GM18517 (cell line): Measurements from ENCODE around the gene RCAN2.

Experiments
- ATAC-seq: cut with Tn5 transposase; IDR thresholded peaks from one replicate; pipeline ENCODE4 v1.9.1; 2021; ENCODE audit warnings: mild to moderate bottlenecking, moderate library complexity; ENCODE audit not compliant: unreplicated experiment

RCAN2 gene

DNA sequence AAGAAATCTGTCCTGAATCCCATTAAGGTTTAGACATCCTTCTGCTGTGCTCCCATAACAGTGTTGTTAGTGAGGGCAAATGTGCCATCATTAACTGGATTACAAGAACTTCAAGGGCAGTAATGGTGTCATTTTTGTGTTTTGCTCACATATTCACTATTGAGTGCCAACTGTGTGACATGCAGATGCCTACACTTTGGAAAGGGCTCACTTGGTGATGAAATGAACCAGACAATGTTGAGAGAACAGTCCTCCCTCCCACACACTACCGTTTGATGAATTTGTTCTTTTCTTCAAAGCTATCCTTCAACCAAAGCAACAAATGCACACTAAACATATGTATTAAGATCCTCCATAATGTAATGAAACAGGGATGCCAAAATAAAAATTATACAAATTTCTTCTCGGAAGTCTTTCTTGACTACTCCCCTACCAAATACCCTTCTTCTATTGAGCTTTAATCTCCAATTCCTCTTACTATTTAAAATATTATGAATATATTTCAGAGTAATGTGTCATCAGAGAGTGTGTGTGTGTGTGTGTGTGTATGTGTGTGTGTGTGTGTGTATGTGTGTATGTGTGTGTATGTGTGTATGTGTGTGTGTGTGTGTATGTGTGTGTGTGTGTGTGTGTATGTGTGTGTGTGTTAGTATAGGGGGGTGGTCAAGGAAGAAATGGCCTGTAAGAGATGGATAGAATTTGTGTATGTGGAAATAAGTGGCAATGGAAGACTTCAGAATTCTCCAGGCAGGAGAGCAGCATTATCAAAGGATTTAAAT is 228.1 kb downstream of the RCAN2 start:
- no peak for ATAC-seq

GRCh38 chr6:46258249-46258648 is 233.0 kb downstream of the RCAN2 start:
- no peak for ATAC-seq

- ATAC-seq, result no peak
Observed at GRCh38 chr6:46255528-46255927, 235.7 kb downstream of the RCAN2 start.

DNA sequence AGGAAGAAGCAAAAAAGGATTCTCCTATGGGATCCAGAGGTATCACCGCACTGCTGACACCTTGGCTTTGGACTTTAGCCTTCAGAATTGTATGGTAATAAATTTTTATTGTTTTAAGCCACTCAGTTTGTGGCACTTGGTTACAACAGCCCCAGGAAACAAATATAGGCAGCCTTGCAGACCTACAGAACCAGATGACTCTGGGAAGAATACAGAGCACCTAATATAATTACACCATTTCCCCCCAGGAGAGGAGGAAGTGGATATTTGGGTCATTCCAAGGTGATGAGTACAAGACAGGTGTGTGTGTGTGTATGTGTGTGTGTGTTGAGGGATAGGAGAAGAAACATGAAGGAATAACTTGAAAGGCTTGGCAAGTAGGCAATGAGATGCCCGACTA is 236.3 kb downstream of the RCAN2 start:
- ATAC-seq, result no peak

DNA sequence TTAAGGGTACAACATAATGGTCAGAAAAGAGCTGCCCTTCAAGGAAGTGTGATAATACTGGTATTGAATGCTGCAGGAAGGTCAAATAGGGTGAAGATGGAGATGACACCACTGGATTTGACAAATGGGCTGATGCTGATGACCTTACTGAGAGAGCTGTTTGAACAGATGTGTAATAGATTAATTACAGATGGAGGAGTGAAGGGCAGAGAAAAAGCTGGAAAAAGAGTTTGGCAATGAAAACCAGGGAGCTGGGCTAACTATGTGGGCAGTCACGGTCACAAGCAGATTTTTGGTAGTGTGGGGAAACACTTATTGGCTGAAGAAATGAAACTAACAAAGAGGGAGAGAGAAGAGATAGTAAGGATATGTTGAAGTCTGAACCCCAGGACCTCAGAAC is 236.9 kb downstream of the RCAN2 start:
- ATAC-seq, result no peak

DNA sequence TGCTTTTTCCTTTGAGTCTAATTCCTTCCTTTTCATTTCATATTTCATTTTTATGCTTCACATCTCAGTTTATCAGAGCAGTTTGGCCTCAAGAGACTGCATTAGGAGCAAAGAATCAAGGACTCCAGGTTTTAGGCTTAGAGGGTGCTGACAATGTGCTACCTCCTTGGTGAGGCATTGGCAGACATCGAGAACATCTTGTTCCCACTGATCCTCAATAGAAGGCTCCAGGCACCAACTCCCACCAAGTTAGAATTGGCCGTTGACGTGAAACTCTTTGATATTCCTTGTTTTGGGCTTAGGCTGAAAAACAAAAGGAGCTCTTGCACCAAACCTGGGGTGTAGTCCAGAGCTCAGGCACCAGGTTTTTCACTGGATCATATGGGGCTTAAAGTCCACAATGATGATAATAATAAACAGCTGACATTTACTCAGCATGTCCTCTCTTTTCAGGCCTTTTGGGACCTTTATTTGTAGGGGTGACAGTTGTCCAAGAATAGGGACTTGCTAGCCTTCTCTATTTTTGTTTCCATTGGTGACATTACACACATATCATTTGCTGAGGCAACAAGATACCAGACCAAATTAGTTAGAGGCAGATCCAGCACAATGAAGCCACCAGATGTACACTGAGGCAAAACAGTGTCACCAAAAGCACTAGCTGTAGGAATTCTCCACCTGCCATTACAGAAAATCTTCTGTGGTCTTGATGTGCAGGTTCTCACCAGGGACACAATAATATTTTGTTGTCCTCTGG is 239.5 kb downstream of the RCAN2 start:
- ATAC-seq, result no peak

GRCh38 chr6:46248143-46248542 is 243.1 kb downstream of the RCAN2 start:
- no peak for ATAC-seq

DNA sequence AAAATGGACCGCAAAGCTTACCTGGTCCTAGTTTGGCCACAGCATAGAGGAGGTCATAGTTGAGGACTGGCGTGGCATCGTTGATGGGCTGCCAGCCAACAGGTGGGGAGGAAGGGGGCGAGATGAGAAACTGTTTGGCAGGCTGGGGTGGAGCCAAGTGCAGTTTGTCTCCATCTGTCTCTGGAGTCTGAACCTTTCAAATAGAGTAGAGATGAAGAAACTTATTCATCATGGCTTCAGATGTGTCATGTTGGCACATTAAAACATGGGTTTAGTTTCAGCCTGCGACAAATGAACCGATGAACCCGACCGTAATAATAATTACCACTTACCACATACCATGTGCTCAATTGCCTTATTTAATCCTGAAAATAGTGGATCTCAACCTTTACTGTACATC is 244.5 kb downstream of the RCAN2 start:
- ATAC-seq, result no peak

DNA sequence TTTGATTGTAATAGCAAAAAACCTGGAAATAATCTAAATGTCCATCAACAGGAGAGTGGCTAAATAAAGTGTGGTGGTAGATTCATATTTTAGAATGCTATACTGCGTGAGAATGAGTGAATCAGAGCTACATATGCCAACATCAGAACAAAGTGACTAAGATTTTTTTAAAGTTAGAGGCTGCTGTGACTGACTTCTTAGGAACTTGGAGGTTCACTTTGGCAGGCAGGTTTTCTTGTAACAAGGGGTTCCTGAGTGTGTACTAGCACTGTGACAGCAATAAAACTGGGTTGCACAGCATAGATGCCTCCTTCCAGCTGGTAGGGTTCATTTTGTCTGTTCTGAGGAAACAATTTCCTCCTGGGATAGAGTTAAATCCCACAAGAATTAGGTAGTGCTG is 245.2 kb downstream of the RCAN2 start:
- no peak for ATAC-seq

DNA sequence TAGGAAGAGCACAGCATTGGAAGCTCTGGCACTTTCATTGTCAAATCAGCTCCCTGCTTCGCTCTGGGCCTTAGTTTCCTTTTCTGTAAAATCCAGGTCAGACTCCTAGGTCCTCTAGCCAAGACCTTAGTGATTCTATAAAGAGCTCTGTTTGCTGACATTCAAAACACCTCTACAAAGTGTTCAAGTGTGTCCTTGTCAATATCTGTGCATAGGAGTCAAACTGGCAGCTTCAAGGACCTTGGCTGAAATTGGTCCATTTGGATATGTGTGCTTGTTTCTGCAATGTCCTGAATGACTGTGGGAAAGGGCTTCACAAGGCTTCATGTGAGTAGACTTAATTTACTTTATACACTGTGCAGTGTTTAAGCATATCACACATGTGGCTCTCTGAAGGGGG is 246.6 kb downstream of the RCAN2 start:
- ATAC-seq, result no peak

DNA sequence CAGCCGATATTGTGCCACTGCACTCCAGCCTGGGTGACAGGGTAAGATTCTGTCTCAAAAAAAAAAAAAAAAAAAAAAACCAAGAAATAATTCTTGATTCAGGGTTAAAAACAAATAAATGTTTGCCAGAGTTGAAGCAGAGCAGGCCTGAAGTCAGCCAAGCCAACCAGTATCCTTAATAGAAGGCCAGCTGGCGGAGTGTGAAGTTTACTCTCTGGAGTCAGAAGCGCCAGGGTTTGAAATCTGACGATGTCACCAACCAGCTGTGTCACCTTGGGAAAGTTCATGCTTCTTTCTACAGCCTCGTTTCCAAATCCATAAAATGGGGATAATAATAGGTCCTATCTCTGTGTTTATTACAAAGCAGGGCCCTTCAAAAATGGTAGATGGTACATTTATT is 247.5 kb downstream of the RCAN2 start:
- ATAC-seq, result no peak

- no peak for ATAC-seq
Observed at GRCh38 chr6:46242921-46243320, 248.3 kb downstream of the RCAN2 start.

- no peak for ATAC-seq
Observed at GRCh38 chr6:46240866-46241565, 250.2 kb downstream of the RCAN2 start.

GRCh38 chr6:46236752-46237151 is 254.5 kb downstream of the RCAN2 start:
- no peak for ATAC-seq

- no peak for ATAC-seq
Observed at GRCh38 chr6:46235242-46235641, 256.0 kb downstream of the RCAN2 start.

- ATAC-seq, result no peak
Observed at GRCh38 chr6:46234700-46235099, 256.5 kb downstream of the RCAN2 start.

- ATAC-seq, result no peak
Observed at GRCh38 chr6:46234156-46234556, 257.1 kb downstream of the RCAN2 start.

DNA sequence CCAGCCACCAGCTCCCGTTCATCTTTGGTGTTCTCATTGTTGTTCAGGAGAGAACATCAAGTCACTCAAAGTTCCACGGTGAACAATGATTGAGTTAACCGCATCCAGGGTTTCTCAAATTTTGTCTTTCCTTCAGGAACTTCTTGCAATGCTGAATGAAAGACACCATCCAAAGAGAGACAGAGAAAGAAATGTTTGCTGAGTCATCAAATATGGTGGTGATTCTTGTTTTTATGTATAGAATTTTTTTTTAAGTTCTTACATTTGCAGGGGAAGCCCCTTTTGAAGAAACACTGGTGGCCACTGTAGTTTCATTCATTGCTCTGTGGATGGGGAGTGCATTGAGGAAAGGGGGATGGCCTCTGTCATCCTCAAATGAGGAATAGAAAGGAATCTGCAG is 258.1 kb downstream of the RCAN2 start:
- no peak for ATAC-seq

DNA sequence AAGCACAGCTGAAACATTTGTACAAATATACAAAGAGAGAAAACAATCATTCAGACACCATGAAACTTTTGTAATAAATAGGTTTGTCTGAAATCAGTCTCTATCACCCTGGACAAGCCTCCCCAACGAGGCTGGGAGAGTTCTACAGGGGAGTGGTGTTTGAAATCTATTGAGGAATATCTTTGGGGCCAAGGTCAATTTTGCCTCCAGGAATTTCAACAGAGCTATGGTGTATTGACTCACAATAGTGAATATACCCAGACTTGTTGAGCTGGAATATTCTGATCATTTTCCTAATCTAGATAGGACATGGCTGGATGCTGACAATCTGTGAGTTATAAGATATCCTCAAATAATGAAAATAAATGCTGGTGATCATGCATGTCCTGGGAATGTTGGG is 269.0 kb downstream of the RCAN2 start:
- ATAC-seq, result no peak

GRCh38 chr6:46221222-46221793 is 269.9 kb downstream of the RCAN2 start:
- peak; percentile 71 for ATAC-seq
